Ovary (tissue), 9 donors: Measurements from ENCODE around the gene LAMA1. TPM values are rescaled to one million over a fixed set of nuclear protein-coding genes. Genes with fewer than 3 reads are reported as not detected.
"Not testable (repeated sequence)": the region's sequence is repeated elsewhere in the genome, so short reads cannot be mapped to it uniquely, and the experiment has no call there.

Experiments
- DNase-seq, 5 donors: peaks; one replicate each; pipeline ENCODE4 v3.0.0-alpha.2; 2019 to 2020
- H3K27ac ChIP-seq, 2 donors: fragments of 200-600 bp; one replicate each; pipeline versions ENCODE4 v1.5.1 to v1.8.0; 2019 to 2022
- H3K27me3 ChIP-seq: fragments of 200-600 bp; one replicate; pipeline ENCODE4 v1.8.0; 2022
- H3K36me3 ChIP-seq: fragments of 200-600 bp; sonication (generic); one replicate; pipeline ENCODE4 v1.5.1; 2019
- H3K4me1 ChIP-seq: one replicate; pipeline ENCODE4 v1.8.1; 2013; ENCODE audit warnings: mild to moderate bottlenecking, moderate library complexity; ENCODE audit not compliant: insufficient read depth
- H3K4me3 ChIP-seq: fragments of 200-600 bp; sonication (generic); one replicate; pipeline ENCODE4 v1.5.1; 2017
- H3K9me3 ChIP-seq, 2 donors: fragments of 200-600 bp in 1 of 2; sonication (generic) in 1 of 2; one replicate each; pipeline versions ENCODE4 v1.5.1 to v1.8.1; 2013 to 2019; ENCODE audit warnings: mild to moderate bottlenecking in 1 of 2, moderate library complexity in 1 of 2
- EP300 ChIP-seq: sonication (generic); formaldehyde crosslinking; IDR thresholded peaks from one replicate; pipeline ENCODE4 v1.6.1; 2017; ENCODE audit warnings: antibody characterized with exemption
- POLR2A ChIP-seq: fragments of 450-650 bp; IDR thresholded peaks from one replicate; pipeline ENCODE4 v1.6.1; 2017; ENCODE audit warnings: antibody characterized with exemption, mild to moderate bottlenecking, moderate library complexity
- WGBS, 3 donors: extraction: QIAGEN DNeasy Blood & Tissue Kit in 1 of 3; methylation state at CpG; one replicate each; pipeline versions ENCODE4 v1.1.5 to v1.1.7; 2013 to 2017; 5-methylcytosine and 5-hydroxymethylcytosine counted together
- intact Hi-C, 4 donors: fragments of 100-400 bp; cut with DNase I; formaldehyde crosslinking; loops; one replicate each; pipeline versions ENCODE4 v1.11.0 to v1.15.1; 2022 to 2023
- polyA plus RNA-seq, 2 donors: library from polyadenylated mRNA; stranded (reverse); fragments of 200-250 nt in 1 of 2; fragments of 350-450 nt in 1 of 2; fragmentation: Illumina TruSeq in 1 of 2; extraction: RNeasy Lipid Tissue Mini Kit (QIAGEN cat#74804) in 1 of 2; gene quantifications; one replicate each; pipeline ENCODE4 v1.2.3, GENCODE V29; 2013 to 2014
- total RNA-seq, 7 donors: library from RNA; depleted of rRNA in 2 of 7; stranded (reverse); fragments of >200 nt in 2 of 7; fragmentation: NEBNext Ultra II Directional in 3 of 7; extraction: Animal tissue kit (Norgen Biotek cat#: 25700) in 3 of 7; gene quantifications; one replicate each; pipeline versions ENCODE4 v1.1.0 to v1.2.4, GENCODE V29; 2016 to 2023
- TF ChIP-seq, protein P1 (sequence below), 3 donors: fragments of 450-650 bp in 2 of 3; fragments of 200-600 bp in 1 of 3; IDR thresholded peaks; one replicate each; pipeline versions ENCODE4 v1.5.1 to v1.8.0; 2016 to 2022; ENCODE audit warnings: antibody characterized with exemption in 3 of 3, mild to moderate bottlenecking in 1 of 3
- donor health status: DM: no; HTN: no; CAD: no; lungs with moderate emphysema.
- donor health status: DM: no; HTN: no; CAD: no.
- donor health status: Bipolar disorder and iron deficiency.
- donor health status: DM: yes; HTN: yes; CAD: no.
- donor health status: DM: no; HTN: no; CAD: no.
- donor health status: DM: yes; HTN: yes; CAD: no.

The LAMA1 gene
- total and polyA plus RNA-seq, 9 donors: 1.1 to 10.8 (median 3.8) TPM

DNA sequence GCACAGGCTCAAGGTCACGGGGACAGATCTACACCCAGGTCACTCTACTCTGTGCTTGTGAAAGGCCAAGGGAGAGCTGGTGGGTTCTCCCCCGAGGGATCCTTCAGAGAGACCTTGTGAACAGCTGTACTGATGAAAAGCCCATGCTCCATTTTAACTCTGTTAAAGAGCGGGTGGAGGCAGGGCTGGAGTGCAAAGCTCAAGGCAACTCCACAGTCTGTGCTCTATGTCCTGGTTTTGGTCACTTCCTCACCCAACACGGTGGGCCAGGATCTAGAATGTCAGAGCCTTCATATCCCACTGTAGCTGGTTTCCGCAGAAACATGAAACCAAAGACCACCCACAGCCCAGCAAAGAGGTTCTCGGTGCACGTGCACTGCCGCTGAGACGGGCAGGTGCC is 177.1 kb downstream of the LAMA1 start:
- DNase-seq: no peak
- no peaks in the 10 kb centered on the region for H3K36me3 ChIP-seq
- 86 to 91% (median 88%) methylated on average over 9 of the region's 9 CpGs for WGBS, 3 donors
- no peak overlapping the region for H3K27ac ChIP-seq
- no peaks in the 10 kb centered on the region for H3K27me3 ChIP-seq
- intact Hi-C loops: no loop called here
- TF ChIP-seq POLR2A (no peak), EP300 (no peak)
- TF ChIP-seq, protein P1, sequence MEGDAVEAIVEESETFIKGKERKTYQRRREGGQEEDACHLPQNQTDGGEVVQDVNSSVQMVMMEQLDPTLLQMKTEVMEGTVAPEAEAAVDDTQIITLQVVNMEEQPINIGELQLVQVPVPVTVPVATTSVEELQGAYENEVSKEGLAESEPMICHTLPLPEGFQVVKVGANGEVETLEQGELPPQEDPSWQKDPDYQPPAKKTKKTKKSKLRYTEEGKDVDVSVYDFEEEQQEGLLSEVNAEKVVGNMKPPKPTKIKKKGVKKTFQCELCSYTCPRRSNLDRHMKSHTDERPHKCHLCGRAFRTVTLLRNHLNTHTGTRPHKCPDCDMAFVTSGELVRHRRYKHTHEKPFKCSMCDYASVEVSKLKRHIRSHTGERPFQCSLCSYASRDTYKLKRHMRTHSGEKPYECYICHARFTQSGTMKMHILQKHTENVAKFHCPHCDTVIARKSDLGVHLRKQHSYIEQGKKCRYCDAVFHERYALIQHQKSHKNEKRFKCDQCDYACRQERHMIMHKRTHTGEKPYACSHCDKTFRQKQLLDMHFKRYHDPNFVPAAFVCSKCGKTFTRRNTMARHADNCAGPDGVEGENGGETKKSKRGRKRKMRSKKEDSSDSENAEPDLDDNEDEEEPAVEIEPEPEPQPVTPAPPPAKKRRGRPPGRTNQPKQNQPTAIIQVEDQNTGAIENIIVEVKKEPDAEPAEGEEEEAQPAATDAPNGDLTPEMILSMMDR (IDR thresholded peaks at IDR 0.05): no peak
- no peaks in the 10 kb centered on the region for H3K9me3 ChIP-seq
- no peak overlapping the region for H3K4me3 ChIP-seq
- H3K4me1 ChIP-seq: no peaks in the 10 kb centered on the region

DNA sequence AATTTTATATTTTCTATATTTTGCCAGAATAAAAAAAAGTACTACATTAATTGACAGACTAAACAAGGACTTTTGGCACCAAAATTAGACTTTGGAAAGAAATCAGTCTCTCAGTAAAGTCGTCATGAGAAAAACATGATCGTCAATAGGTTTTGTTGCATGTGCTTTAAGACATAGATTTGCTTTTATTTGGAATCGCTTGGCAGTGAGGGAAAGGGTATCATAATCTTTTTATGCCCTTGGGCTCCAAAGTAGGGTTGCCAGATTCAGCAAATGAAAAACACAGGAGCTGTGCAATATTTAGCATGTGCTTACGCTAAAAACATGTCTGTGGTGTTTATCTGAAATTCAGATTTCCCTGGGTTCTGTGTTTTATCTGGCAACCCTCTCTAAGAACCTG is 177.6 kb downstream of the LAMA1 start:
- DNase-seq: no peak
- no peaks in the 10 kb centered on the region for H3K27me3 ChIP-seq
- no peak overlapping the region for H3K27ac ChIP-seq
- WGBS, 3 donors: 70 to 91% (median 89%) methylated on average over 4 of the region's 4 CpGs
- intact Hi-C loops: no loop called here
- TF ChIP-seq, protein P1 (IDR thresholded peaks at IDR 0.05): no peak
- TF ChIP-seq POLR2A: no peak
- no peak for TF ChIP-seq EP300
- no peaks in the 10 kb centered on the region for H3K4me1 ChIP-seq
- H3K4me3 ChIP-seq: no peak overlapping the region
- no peaks in the 10 kb centered on the region for H3K9me3 ChIP-seq
- H3K36me3 ChIP-seq: no peaks in the 10 kb centered on the region

DNA sequence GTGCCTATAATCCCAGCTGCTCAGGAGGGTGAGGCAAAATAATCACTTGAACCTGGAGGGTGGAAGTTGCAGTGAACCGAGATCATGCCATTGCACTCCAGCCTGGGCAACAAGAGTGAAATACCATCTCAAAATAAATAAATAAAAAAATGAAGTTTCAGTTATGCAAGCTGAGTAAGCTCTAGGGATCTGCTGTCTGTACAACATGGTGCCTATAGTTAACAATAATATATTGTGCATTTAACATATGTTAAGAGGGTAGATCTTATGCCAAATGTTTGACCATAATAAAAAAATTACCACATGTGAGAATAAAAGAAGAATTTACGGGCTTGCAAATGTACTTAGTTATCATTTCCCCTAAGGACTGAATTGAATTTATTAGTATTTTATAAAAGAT is 179.2 kb downstream of the LAMA1 start:
- H3K27me3 ChIP-seq, DNase-seq, intact Hi-C loops, H3K9me3 ChIP-seq, H3K4me1 ChIP-seq, H3K36me3 ChIP-seq, H3K27ac ChIP-seq, H3K4me3 ChIP-seq: not testable (repeated sequence)
- 92 to 95% (median 95%) methylated on average over 2 of the region's 2 CpGs for WGBS, 3 donors

DNA sequence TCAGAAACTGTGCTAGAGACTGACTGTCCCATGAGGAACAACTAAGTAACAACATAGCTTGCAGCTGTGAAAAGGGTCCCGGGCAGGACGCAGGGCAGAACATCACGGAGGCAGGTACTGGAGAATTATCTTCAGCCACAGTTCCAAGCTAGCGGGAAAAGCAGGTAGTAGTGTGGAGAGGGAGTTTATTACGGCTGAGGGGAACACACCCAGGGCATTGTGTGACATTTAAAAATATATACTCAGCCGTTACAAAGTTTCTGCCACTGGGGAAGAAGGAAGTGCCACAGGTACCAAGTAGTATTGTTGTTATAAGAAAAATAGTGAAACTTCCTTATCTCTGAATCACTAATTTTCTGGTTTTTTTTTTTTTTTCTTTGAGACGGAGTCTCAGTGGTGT is 179.6 kb downstream of the LAMA1 start:
- Histone ChIP-seq H3K9me3 (no peaks in the 10 kb centered on the region), H3K27ac (no peak overlapping the region), H3K4me1 (no peaks in the 10 kb centered on the region), H3K27me3 (no peaks in the 10 kb centered on the region), H3K4me3 (no peak overlapping the region), H3K36me3 (no peaks in the 10 kb centered on the region)
- WGBS, 3 donors: 83 to 89% (median 86%) methylated on average over 7 of the region's 7 CpGs
- TF ChIP-seq POLR2A (no peak), EP300 (no peak)
- TF ChIP-seq, protein P1 (IDR thresholded peaks at IDR 0.05): no peak
- no peak for DNase-seq
- intact Hi-C loops: no loop called here

DNA sequence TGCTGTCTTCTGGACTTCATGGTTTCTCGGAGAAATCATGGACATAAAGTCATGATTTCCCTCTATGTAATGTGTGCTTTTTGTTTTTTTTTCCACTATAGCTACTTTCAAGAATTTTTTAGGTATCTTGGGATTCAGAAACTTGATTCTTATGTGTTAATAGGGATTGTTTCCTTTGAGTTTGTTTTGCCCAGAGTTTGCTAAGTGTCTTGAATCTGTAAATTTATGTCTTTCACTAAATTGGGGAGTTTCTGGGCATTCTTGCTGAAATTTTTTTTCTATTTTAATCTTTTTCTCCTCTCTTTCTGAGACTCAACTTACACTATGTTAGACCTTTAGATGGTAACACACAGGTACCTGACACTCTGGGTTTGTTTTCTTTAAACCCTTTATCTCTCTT is 182.7 kb downstream of the LAMA1 start:
- no peak overlapping the region for H3K4me3 ChIP-seq
- no peaks in the 10 kb centered on the region for H3K27me3 ChIP-seq
- H3K27ac ChIP-seq: no peak overlapping the region
- no peaks in the 10 kb centered on the region for H3K9me3 ChIP-seq
- intact Hi-C loops: no loop called here
- no peaks in the 10 kb centered on the region for H3K36me3 ChIP-seq
- H3K4me1 ChIP-seq: no peaks in the 10 kb centered on the region
- 93 to 98% (median 95%) methylated on average over 1 of the region's 1 CpG for WGBS, 3 donors
- TF ChIP-seq, protein P1 (IDR thresholded peaks at IDR 0.05): no peak
- TF ChIP-seq EP300: no peak
- TF ChIP-seq POLR2A: no peak
- DNase-seq: no peak
